ENCODE results near the gene TOX3. TPM values are rescaled to one million over a fixed set of nuclear protein-coding genes. Genes with fewer than 3 reads are reported as not detected.

TOX3 gene
- total and polyA plus RNA-seq, 2 of the 8 experiments (the other 6 are each of a cell fraction or from before 2014, with no cell fraction given): 16.7 to 31.2 TPM

GRCh38 chr16:52436339-52437276 lies 110.3 kb downstream of the TOX3 start (continued):
- no peak for TF ChIP-seq TAF1 (IDR thresholded peaks at IDR 0.05; ENCODE audit: low read depth, low read length)

Data from H1 (cell line).